Esophagus (tissue), 2 donors: ENCODE data around the gene TMC5. TPM values are rescaled to one million over a fixed set of nuclear protein-coding genes. Genes with fewer than 3 reads are reported as not detected.
"Not testable (repeated sequence)": the region's sequence is repeated elsewhere in the genome, so short reads cannot be mapped to it uniquely, and the experiment has no call there.

Source experiments
- H3K27ac ChIP-seq, 2 donors: one replicate each; pipeline ENCODE4 v1.5.1; 2013; ENCODE audit warnings: low read depth in 2 of 2, mild to moderate bottlenecking in 2 of 2, inconsistent platforms in 1 of 2, low read length in 1 of 2, moderate library complexity in 1 of 2
- H3K27me3 ChIP-seq, 2 donors: one replicate each; pipeline ENCODE4 v1.6.1; 2013; ENCODE audit warnings: low read length in 2 of 2, control low read depth in 1 of 2, mild to moderate bottlenecking in 1 of 2; ENCODE audit not compliant: insufficient read depth in 2 of 2, control insufficient read depth in 1 of 2
- H3K36me3 ChIP-seq, 2 donors: one replicate each; pipeline ENCODE4 v1.6.1; 2013; ENCODE audit warnings: low read length in 1 of 2; ENCODE audit not compliant: control insufficient read depth in 2 of 2, insufficient read depth in 2 of 2
- H3K4me1 ChIP-seq, 2 donors: one replicate each; pipeline ENCODE4 v1.6.1; 2013; ENCODE audit warnings: low read length in 1 of 2; ENCODE audit not compliant: control insufficient read depth in 2 of 2, insufficient read depth in 2 of 2
- H3K4me3 ChIP-seq, 2 donors: one replicate each; pipeline ENCODE4 v1.5.1; 2013; ENCODE audit warnings: low read length in 2 of 2, mild to moderate bottlenecking in 2 of 2, low read depth in 1 of 2, moderate library complexity in 1 of 2
- H3K9me3 ChIP-seq, 2 donors: one replicate each; pipeline ENCODE4 v1.6.1; 2013; ENCODE audit warnings: mild to moderate bottlenecking in 2 of 2, low read depth in 1 of 2, low read length in 1 of 2, moderate library complexity in 1 of 2; ENCODE audit not compliant: control insufficient read depth in 2 of 2, insufficient read depth in 1 of 2
- WGBS, 2 donors: extraction: QIAGEN DNeasy Blood & Tissue Kit; methylation state at CpG; one replicate each; pipeline ENCODE4 v1.1.7; 2013; 5-methylcytosine and 5-hydroxymethylcytosine counted together
- polyA plus RNA-seq, 2 donors: library from polyadenylated mRNA; stranded (reverse); fragments of 200-250 nt; gene quantifications; one replicate each; pipeline ENCODE4 v1.2.3, GENCODE V29; 2013
- donor health status: healthy with polysubstance abuse.
- donor health status: Bipolar disorder and iron deficiency.

The TMC5 gene
- polyA plus RNA-seq, 2 donors = 0.18 to 0.42 TPM

GRCh38 chr16:19397373-19397772 lies 20.3 kb upstream of the TMC5 start:
- not testable (repeated sequence) for H3K4me1 ChIP-seq, H3K27me3 ChIP-seq, H3K27ac ChIP-seq, H3K36me3 ChIP-seq, H3K4me3 ChIP-seq
- 34 to 38% methylated on average over 2 of the region's 2 CpGs for WGBS, 2 donors
- H3K9me3 ChIP-seq = peaks cover 0 to 13% of the 10 kb centered on the region in 2 donors

DNA sequence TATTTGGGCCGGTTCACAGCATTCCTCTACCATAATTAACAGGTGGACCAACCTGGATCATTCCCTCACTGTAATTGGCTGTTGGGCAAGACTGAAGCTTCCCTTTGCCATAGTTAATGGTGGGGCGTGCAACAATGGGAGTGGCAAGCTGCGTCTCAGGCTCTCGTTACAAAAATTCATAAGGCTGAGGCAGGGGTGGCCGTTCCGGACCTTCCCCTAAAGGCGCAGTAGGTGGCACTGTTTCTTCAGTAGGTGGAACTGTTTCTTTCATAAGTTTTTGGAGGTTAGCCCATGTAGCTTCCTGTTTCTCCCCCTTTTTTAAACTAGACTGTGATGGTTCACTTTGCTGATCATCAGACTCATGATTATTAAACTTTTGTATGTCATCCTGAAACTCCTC lies 17.0 kb upstream of the TMC5 start:
- 50 to 52% methylated on average over 7 of the region's 7 CpGs for WGBS, 2 donors
- Histone ChIP-seq H3K27me3 (no peaks in the 10 kb centered on the region), H3K4me3 (no peak overlapping the region), H3K4me1 (no peaks in the 10 kb centered on the region), H3K9me3 (peaks cover 0 to 14% of the 10 kb centered on the region in 2 donors), H3K27ac (no peak overlapping the region), H3K36me3 (no peaks in the 10 kb centered on the region)

GRCh38 chr16:19406891-19407491 lies 10.7 kb upstream of the TMC5 start:
- peaks cover 0 to 2% of the 10 kb centered on the region in 2 donors for H3K27me3 ChIP-seq
- peaks cover 0 to 3% of the 10 kb centered on the region in 2 donors for H3K9me3 ChIP-seq
- 51 to 68% methylated on average over 5 of the region's 5 CpGs for WGBS, 2 donors
- H3K27ac ChIP-seq = no peak overlapping the region
- H3K4me1 ChIP-seq = no peaks in the 10 kb centered on the region
- no peak overlapping the region for H3K4me3 ChIP-seq
- no peaks in the 10 kb centered on the region for H3K36me3 ChIP-seq

GRCh38 chr16:19410435-19411171 lies 7.1 kb upstream of the TMC5 start:
- Histone ChIP-seq H3K27ac (no peak overlapping the region), H3K4me3 (peak overlapping the region; percentile 41 to 52), H3K4me1 (peaks cover 0 to 5% of the 10 kb centered on the region in 2 donors), H3K36me3 (no peaks in the 10 kb centered on the region), H3K9me3 (no peaks in the 10 kb centered on the region), H3K27me3 (peaks cover 0 to 2% of the 10 kb centered on the region in 2 donors)
- 3% methylated on average over 56 to 58 of the region's 58 CpGs for WGBS, 2 donors

GRCh38 chr16:19411298-19411697 lies 6.4 kb upstream of the TMC5 start:
- Histone ChIP-seq H3K4me3 (peak overlapping the region in 1 of 2 donors; percentile 52), H3K4me1 (peaks cover 0 to 5% of the 10 kb centered on the region in 2 donors), H3K27ac (no peak overlapping the region), H3K27me3 (peaks cover 0 to 2% of the 10 kb centered on the region in 2 donors), H3K36me3 (no peaks in the 10 kb centered on the region), H3K9me3 (no peaks in the 10 kb centered on the region)
- WGBS, 2 donors = 69 to 76% methylated on average over 3 of the region's 3 CpGs

- WGBS, 2 donors = 94 to 95% methylated on average over 7 of the region's 7 CpGs
- not testable (repeated sequence) for H3K4me1 ChIP-seq, H3K4me3 ChIP-seq, H3K9me3 ChIP-seq, H3K27me3 ChIP-seq, H3K27ac ChIP-seq, H3K36me3 ChIP-seq
Measured at GRCh38 chr16:19412055-19412454, 5.6 kb upstream of the TMC5 start.

GRCh38 chr16:19415461-19415860 lies 2.2 kb upstream of the TMC5 start:
- Histone ChIP-seq H3K27ac (no peak overlapping the region), H3K4me1 (peaks cover 0 to 5% of the 10 kb centered on the region in 2 donors), H3K27me3 (no peaks in the 10 kb centered on the region), H3K36me3 (no peaks in the 10 kb centered on the region), H3K4me3 (no peak overlapping the region), H3K9me3 (no peaks in the 10 kb centered on the region)
- 30 to 31% methylated on average over 5 of the region's 5 CpGs for WGBS, 2 donors

DNA sequence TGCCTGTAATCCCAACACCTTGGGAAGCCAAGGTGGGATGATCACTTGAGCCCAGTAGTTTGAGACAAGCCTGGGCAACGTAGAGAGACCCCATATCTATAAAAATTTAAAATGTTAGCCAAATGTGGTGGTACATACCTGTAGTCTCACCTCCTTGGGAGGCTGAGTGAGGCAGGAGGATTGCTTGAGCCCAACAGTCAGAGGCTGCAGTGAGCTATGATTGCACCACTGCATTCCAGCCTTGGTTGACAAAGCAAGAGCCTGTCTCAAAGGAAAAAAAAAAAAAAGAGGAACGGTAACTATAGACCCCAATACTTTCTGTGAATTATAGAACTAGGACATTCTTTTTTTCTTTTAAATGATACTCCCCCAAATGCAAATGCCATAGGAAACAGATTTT lies 1.8 kb upstream of the TMC5 start:
- WGBS, 2 donors = 38 to 50% methylated on average over 2 of the region's 2 CpGs
- H3K9me3 ChIP-seq = no peaks in the 10 kb centered on the region
- no peak overlapping the region for H3K27ac ChIP-seq
- peaks cover 0 to 5% of the 10 kb centered on the region in 2 donors for H3K4me1 ChIP-seq
- no peaks in the 10 kb centered on the region for H3K36me3 ChIP-seq
- H3K27me3 ChIP-seq = no peaks in the 10 kb centered on the region
- no peak overlapping the region for H3K4me3 ChIP-seq

DNA sequence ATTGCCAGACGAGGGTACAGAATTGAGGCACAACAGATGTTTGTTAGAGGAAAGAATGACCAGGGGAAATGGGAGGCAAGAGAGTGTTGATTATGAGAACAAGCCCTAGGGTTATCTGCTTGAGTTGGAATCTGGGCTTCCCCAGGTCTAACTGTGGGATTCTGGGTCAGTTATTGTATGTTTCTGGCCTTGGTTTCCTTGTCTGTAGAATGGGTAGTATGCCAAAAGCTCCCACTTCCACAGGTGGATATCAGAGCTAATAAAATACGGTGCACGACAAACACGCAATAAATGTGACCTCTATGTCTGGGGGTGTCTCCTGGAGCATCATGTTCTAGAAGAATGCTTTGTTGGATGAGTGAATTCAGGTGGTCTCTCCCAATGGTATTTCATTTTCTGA lies 517 bp downstream of the TMC5 start:
- Histone ChIP-seq H3K36me3 (no peaks in the 10 kb centered on the region), H3K27ac (no peak overlapping the region), H3K27me3 (no peaks in the 10 kb centered on the region), H3K4me3 (no peak overlapping the region), H3K4me1 (peaks cover 0 to 5% of the 10 kb centered on the region in 2 donors), H3K9me3 (no peaks in the 10 kb centered on the region)
- WGBS, 2 donors = 74 to 88% methylated on average over 4 of the region's 4 CpGs

GRCh38 chr16:19419698-19420075 lies 2.0 kb downstream of the TMC5 start:
- Histone ChIP-seq H3K4me1 (peaks cover 0 to 5% of the 10 kb centered on the region in 2 donors), H3K36me3 (no peaks in the 10 kb centered on the region), H3K9me3 (no peaks in the 10 kb centered on the region), H3K27me3 (no peaks in the 10 kb centered on the region), H3K4me3 (no peak overlapping the region), H3K27ac (no peak overlapping the region)
- WGBS, 2 donors = 69 to 78% methylated on average over 9 of the region's 9 CpGs
